BJ (cell line): ENCODE measurements around the gene APOBEC3G. TPM values are rescaled to one million over a fixed set of nuclear protein-coding genes. Genes with fewer than 3 reads are reported as not detected.

ENCODE experiments used
- CTCF ChIA-PET: fragments of 350-600 bp; formaldehyde crosslinking; extraction: SDS; loops from one replicate; lab custom pipeline; 2021; ENCODE audit warnings: antibody characterized with exemption, inconsistent platforms; lab: Yijun Ruan, JAX
- POLR2A ChIA-PET: fragments of 300-600 bp; sonication (Branson Sonifier 250); formaldehyde crosslinking; extraction: SDS; loops from one replicate; lab custom pipeline; 2021; ENCODE audit warnings: antibody characterized with exemption; lab: Charles Lee
- DNase-seq: peaks from one replicate; pipeline ENCODE4 v3.0.0-alpha.2; 2011; ENCODE audit warnings: low read depth
- H3K27me3 ChIP-seq: 2 replicates; pipeline ENCODE4 v1.6.0; 2011; ENCODE audit warnings: low read length; ENCODE audit not compliant: control insufficient read depth, insufficient read depth
- H3K36me3 ChIP-seq: 2 replicates; pipeline ENCODE4 v1.5.1; 2011; ENCODE audit warnings: low read length; ENCODE audit not compliant: control insufficient read depth, insufficient read depth
- H3K4me3 ChIP-seq: 2 replicates; pipeline ENCODE4 v1.5.1; 2011; ENCODE audit warnings: low read depth, mild to moderate bottlenecking, control low read depth, low read length
- polyA plus RNA-seq: library from polyadenylated mRNA; depleted of rRNA; stranded (reverse); fragments of >200 nt; gene quantifications from 2 replicates; pipeline ENCODE4 v1.2.3, GENCODE V29; 2011
- TF ChIP-seq, protein P1 (sequence below): IDR thresholded peaks from 2 replicates; pipeline ENCODE4 v1.5.1; 2011; ENCODE audit warnings: low read depth, mild to moderate bottlenecking, control low read depth, inconsistent platforms, low read length, moderate library complexity; ENCODE audit not compliant: insufficient read depth

APOBEC3G gene
- polyA plus RNA-seq, 1 experiment = 7.3 TPM

DNA sequence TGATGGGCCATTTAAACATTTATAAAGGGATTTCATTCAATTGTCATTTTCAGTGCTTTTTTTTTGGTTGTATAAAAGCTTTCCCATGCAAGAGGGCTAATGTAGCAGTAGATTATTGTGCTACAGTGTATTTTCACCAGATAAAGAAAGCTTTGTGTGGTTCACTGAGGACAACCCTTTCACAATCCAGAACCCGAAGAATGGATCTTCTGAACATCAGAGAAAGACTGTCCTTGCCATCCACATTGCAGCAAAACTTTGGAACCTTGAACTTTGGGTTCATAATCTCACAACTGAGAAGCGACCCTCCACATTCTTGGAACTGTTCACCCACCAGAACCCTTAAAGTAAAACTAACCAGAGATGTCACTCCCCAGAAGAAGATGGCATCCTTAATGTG, 29.3 kb downstream of the APOBEC3G start:
- Histone ChIP-seq H3K36me3 (no peaks in the 10 kb centered on the region), H3K27me3 (peaks cover 6% of the 10 kb centered on the region), H3K4me3 (no peak overlapping the region)
- ChIA-PET POLR2A (no interaction called here), CTCF (interaction anchor here (1.1 kb wide), 1 partner anchor 17 kb away, joined by 3 read pairs; no protein-coding TSS in a partner anchor)
- TF ChIP-seq, protein P1, sequence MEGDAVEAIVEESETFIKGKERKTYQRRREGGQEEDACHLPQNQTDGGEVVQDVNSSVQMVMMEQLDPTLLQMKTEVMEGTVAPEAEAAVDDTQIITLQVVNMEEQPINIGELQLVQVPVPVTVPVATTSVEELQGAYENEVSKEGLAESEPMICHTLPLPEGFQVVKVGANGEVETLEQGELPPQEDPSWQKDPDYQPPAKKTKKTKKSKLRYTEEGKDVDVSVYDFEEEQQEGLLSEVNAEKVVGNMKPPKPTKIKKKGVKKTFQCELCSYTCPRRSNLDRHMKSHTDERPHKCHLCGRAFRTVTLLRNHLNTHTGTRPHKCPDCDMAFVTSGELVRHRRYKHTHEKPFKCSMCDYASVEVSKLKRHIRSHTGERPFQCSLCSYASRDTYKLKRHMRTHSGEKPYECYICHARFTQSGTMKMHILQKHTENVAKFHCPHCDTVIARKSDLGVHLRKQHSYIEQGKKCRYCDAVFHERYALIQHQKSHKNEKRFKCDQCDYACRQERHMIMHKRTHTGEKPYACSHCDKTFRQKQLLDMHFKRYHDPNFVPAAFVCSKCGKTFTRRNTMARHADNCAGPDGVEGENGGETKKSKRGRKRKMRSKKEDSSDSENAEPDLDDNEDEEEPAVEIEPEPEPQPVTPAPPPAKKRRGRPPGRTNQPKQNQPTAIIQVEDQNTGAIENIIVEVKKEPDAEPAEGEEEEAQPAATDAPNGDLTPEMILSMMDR = no peak
- DNase-seq = no peak

DNA sequence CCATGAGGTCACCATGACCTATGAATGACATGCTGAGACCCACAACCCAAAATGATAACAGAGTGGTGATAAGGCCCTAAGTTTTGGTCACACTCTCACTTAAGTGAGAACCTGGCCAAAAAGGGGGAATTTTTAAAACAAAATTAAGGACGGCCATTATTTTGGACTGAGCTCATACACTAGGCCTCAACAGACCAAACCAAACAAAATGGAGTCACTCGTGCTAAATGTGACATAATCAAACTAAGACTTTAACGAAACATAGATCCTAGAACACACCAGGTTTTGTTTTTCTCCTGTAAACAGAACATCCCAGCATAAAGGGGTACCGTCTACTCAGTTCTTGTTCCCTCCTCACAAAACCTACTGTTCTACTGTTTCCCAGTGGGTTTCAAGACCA, 31.4 kb downstream of the APOBEC3G start:
- TF ChIP-seq, protein P1 = no peak
- CTCF ChIA-PET = interaction anchor here (0.5 to 2.2 kb wide), 3 partner anchors 14 to 239 kb away, joined by 3 to 7 read pairs (median 7); no protein-coding TSS in a partner anchor
- Histone ChIP-seq H3K4me3 (no peak overlapping the region), H3K36me3 (no peaks in the 10 kb centered on the region), H3K27me3 (peaks cover 4% of the 10 kb centered on the region)
- DNase-seq = no peak
- POLR2A ChIA-PET = no interaction called here

DNA sequence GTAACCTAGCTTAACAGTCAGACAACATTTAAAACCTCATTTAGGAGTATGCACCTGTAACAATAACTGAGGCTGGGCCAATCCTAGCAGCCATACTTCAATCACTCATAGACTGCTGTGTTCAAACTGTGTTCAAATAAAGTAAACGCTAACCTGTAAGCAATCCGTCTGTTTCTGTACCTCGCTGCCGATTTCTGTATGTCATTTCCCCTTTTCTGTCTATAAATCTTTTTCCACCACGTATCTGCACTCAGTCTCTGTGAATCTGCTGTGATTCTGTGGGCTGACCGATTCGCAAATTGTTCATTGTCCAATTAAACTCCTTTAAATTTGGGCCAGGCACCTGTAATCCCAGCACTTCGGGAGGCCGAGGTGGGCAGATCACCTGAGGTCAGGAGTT, 32.3 kb downstream of the APOBEC3G start:
- ChIA-PET CTCF (interaction anchor here (0.6 to 2.2 kb wide), 4 partner anchors 9 to 343 kb away, joined by 3 to 7 read pairs (median 5); no protein-coding TSS in a partner anchor), POLR2A (no interaction called here)
- H3K4me3 ChIP-seq = no peak overlapping the region
- H3K36me3 ChIP-seq = no peaks in the 10 kb centered on the region
- H3K27me3 ChIP-seq = peaks cover 7% of the 10 kb centered on the region
- DNase-seq = no peak
- TF ChIP-seq, protein P1 = no peak

DNA sequence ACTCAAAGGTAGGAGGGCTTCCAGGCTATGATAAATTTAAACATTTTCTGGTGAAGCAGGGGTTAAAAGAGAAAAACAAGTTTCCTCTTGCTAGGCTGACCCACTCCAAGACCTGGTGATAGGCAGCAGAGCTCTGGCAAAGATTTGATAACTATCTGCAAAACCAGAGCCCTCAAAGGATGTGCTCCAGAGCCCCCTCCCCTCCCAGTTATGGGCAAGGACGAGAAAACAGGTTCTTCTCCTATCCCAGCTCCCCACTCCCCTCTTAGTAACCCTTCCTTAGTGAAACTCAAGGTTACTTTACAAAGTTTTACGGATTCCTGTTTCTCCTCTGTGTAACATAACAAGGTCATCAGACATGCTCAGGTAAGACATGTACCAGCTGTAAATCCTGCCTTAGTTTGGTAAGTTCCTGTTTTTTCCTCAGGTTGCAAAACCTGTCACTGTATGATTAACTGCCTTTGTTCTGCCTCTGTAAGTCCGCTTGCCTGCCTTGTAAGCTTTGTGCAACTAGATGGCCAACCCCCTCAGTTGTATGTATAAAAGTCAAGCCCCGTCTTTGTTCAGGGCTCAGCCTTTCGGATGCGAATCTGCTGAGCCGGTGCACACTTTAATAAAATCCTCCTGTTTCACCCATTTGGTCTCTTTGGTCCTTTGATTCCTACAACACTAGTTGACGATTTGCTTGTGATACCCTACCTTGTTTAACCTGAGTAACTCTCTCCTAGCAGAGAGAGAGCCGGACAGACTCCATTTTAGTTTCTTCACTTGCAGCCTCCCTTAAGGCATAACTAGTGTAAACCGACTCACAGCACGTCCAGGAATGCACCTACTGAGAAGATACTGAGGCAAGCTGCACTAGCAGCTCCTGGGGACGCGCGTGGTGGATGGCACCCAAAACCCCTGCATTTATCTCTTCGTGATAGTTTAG, 33.8 kb downstream of the APOBEC3G start:
- ChIA-PET POLR2A (no interaction called here), CTCF (interaction anchor here (1.0 to 1.6 kb wide), 4 partner anchors 8 to 345 kb away, joined by 3 to 4 read pairs (median 4); no protein-coding TSS in a partner anchor)
- Histone ChIP-seq H3K36me3 (no peaks in the 10 kb centered on the region), H3K4me3 (no peak overlapping the region), H3K27me3 (peaks cover 10% of the 10 kb centered on the region)
- TF ChIP-seq, protein P1 = no peak
- DNase-seq = no peak

DNA sequence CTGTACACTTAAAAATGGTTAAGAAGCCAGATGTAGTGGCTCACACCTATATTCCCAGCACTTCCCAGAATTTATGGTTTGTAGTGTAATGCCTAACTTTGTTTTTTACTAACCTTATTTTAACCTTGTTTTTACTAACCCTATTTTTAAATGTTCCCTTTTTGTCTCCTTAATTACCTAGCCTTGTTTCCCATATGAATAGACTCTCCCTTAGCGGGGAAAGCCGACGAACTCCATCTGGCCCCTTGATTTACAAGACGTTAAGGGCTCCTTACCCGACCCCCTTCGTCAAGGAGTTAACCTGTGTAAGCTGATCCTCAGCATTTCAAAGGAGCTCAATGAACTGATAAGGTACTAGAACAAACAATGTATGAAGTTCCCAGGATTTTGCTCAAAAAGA, 37.0 kb downstream of the APOBEC3G start:
- Histone ChIP-seq H3K27me3 (peaks cover 10% of the 10 kb centered on the region), H3K36me3 (no peaks in the 10 kb centered on the region), H3K4me3 (no peak overlapping the region)
- CTCF ChIA-PET = interaction anchor here (2.4 kb wide), 1 partner anchor 345 kb away, joined by 13 read pairs; no protein-coding TSS in a partner anchor
- no peak for DNase-seq
- POLR2A ChIA-PET = no interaction called here
- TF ChIP-seq, protein P1 = no peak
